Common myeloid progenitor, CD34-positive (primary cell): ENCODE measurements around the gene GPX5.
"Not testable (repeated sequence)": the region's sequence is repeated elsewhere in the genome, so short reads cannot be mapped to it uniquely, and the experiment has no call there.

ENCODE experiments used
- CTCF ChIA-PET: fragments of 350-600 bp; sonication (Branson Sonifier 250); formaldehyde crosslinking; loops from one replicate; lab custom pipeline; 2021; ENCODE audit warnings: antibody characterized with exemption; lab: Charles Lee
- POLR2A ChIA-PET: fragments of 350-600 bp; sonication (Branson Sonifier 250); formaldehyde crosslinking; loops from one replicate; lab custom pipeline; 2021; ENCODE audit warnings: antibody characterized with exemption; lab: Charles Lee
- DNase-seq, 3 donors: peaks; one replicate each; pipeline versions ENCODE4 v3.0.0 to v3.0.0-alpha.2; 2013
- H3K27ac ChIP-seq, 2 experiments: 1 replicate in 1 of 2; 2 replicates in 1 of 2; pipeline ENCODE4 v1.7.0; 2013; ENCODE audit warnings: inconsistent platforms in 2 of 2, low read length in 2 of 2, mild to moderate bottlenecking in 2 of 2, low read depth in 1 of 2, moderate library complexity in 1 of 2; ENCODE audit not compliant: severe bottlenecking in 2 of 2, insufficient read depth in 1 of 2, poor library complexity in 1 of 2
- H3K27me3 ChIP-seq, 5 experiments: replicated peaks in 2 of 5; 1 replicate in 3 of 5; 2 replicates in 2 of 5; pipeline versions ENCODE4 v1.6.1 to v1.7.0; 2013; ENCODE audit warnings: low read length in 4 of 5, mild to moderate bottlenecking in 2 of 5, moderate library complexity in 2 of 5, inconsistent platforms in 1 of 5; ENCODE audit not compliant: insufficient read depth in 5 of 5, control insufficient read depth in 4 of 5
- H3K36me3 ChIP-seq, 4 experiments: 1 replicate in 2 of 4; 2 replicates in 2 of 4; pipeline versions ENCODE4 v1.6.1 to v1.7.0; 2013; ENCODE audit warnings: low read length in 3 of 4, control low read depth in 1 of 4, mild to moderate bottlenecking in 1 of 4; ENCODE audit not compliant: control insufficient read depth in 4 of 4, insufficient read depth in 4 of 4
- H3K4me1 ChIP-seq, 4 experiments: 1 replicate in 3 of 4; 2 replicates in 1 of 4; pipeline versions ENCODE4 v1.6.1 to v1.7.1; 2013; ENCODE audit warnings: low read length in 3 of 4, mild to moderate bottlenecking in 3 of 4, control low read depth in 1 of 4, inconsistent platforms in 1 of 4, moderate library complexity in 1 of 4; ENCODE audit not compliant: control insufficient read depth in 4 of 4, insufficient read depth in 4 of 4; ENCODE audit errors: control extremely low read depth in 1 of 4
- H3K4me3 ChIP-seq, 7 experiments: 1 replicate in 4 of 7; 2 replicates in 3 of 7; pipeline versions ENCODE4 v1.5.1 to v1.7.0; 2013; ENCODE audit warnings: mild to moderate bottlenecking in 7 of 7, low read length in 6 of 7, moderate library complexity in 6 of 7, inconsistent platforms in 2 of 7, low read depth in 2 of 7, control low read depth in 1 of 7; ENCODE audit not compliant: insufficient read depth in 4 of 7, control insufficient read depth in 1 of 7; ENCODE audit errors: extremely low read depth in 1 of 7
- H3K9me3 ChIP-seq, 5 experiments: 1 replicate in 4 of 5; 2 replicates in 1 of 5; pipeline versions ENCODE4 v1.6.1 to v1.7.1; 2013; ENCODE audit warnings: low read length in 4 of 5, mild to moderate bottlenecking in 2 of 5, inconsistent platforms in 1 of 5, low read depth in 1 of 5, moderate library complexity in 1 of 5; ENCODE audit not compliant: control insufficient read depth in 4 of 5, insufficient read depth in 2 of 5; ENCODE audit errors: control extremely low read depth in 1 of 5
- WGBS: methylation state at CpG from one replicate; pipeline ENCODE4 v1.1.5; 2013; ENCODE audit not compliant: insufficient coverage; 5-methylcytosine and 5-hydroxymethylcytosine counted together

Gene GPX5

DNA sequence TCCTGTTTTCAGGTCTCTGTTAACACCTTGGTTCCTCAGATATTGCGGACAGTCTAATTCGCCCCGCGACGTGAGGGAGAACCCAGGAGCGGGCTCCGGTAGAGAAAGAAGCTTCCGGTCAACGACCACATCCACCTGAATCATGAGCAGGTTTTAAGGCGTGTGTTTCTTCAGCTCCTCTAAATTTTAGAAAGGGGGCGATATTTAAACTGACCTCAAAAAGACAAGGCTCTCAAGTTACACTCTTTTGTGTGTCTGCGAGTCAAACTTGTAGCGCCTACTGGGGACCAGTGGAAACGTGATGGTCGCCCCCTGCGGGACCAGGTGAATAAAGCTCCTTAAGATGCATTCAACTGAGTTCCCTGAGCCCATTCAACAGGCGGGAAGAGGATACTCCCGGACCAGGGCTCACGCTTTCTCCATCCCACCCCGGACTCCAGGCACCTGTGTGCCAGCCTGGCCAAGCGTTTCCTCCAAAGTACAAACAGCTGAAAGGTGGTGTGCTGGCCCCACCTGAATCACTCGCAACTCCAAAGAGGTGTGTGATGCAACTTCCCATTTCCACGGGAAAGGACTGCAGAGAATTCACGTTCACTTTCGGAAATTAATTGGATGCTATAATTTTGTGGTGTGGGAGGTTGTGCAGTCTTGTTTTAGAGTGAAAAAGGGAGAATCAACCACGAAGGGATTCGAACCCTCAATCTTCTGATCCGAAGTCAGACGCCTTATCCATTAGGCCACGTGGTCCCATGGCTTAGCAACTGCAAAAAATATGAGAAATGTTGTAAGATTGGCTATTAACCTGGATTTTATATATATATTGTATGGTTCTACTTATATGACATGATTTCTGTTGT lies 17.0 kb downstream of the GPX5 start:
- POLR2A ChIA-PET: no interaction called here
- Histone ChIP-seq H3K4me3 (peak overlapping the region in 6 of 7 experiments; percentile 38 to 87 (median 68)), H3K27me3 (peaks cover 5 to 42% (median 24%) of the 10 kb centered on the region in 5 experiments), H3K9me3 (peaks cover 0 to 16% (median 8%) of the 10 kb centered on the region in 5 experiments), H3K27ac (peak overlapping the region in 1 of 2 experiments; percentile 46), H3K4me1 (peaks cover 7 to 22% (median 19%) of the 10 kb centered on the region in 4 experiments), H3K36me3 (no peaks in the 10 kb centered on the region)
- WGBS: 1% methylated on average over 16 of the region's 30 CpGs
- CTCF ChIA-PET: interaction anchor here (1.4 to 2.5 kb wide), 2 partner anchors 9 to 10 kb away, joined by 3 to 9 read pairs; no protein-coding TSS in a partner anchor
- DNase-seq: peak; percentile 79 to 93 (median 89)

DNA sequence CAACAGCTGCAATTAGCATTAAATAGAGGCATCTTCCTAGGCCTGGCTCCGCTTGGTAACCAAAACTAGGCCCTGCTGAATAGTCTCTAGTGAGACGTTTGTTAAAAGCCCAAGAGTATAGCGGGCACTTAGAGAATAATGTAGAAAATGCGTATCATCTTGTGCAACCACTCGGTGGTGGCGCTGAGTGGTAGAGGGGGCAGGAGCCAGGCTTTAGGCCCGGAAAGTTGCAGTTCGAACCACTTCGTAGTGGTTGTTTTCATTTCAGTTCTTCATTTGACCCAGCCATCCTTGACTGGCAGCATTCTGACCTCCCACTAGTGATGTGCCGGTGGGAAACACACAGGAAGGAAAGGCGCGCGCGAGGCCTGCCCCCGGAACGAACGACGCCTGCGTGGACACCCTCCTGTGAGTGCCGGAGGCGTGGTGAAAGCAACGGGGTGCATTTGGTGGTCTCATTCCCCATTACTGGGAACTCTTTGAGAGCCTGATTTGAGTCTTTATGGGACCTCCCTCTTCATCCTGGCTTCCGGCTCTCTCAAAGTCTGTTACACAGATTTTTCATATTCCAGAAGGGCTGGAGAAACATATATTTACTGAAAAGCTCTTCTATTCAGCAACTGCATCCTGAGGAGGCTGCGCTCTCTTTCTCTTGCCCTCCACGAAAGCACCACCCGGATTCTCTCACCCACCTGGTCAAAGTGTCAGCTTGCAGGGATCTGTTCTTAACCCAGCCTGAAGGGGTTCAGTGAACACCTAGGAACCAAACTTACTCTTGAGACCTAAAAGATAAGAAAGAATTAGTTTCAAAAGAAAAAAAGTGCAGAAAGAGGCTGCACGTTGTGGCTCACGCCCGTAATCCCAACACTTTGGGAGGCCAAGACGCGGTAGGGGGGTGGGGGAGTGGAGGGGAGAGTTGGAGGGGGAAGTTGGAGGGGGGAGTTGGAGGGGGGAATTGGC lies 18.2 kb downstream of the GPX5 start:
- 3% methylated on average over 22 of the region's 31 CpGs for WGBS
- peaks cover 0 to 16% (median 5%) of the 10 kb centered on the region in 5 experiments for H3K9me3 ChIP-seq
- peak overlapping the region in 1 of 2 experiments; percentile 50 for H3K27ac ChIP-seq
- ChIA-PET CTCF (no interaction called here), POLR2A (no interaction called here)
- H3K27me3 ChIP-seq: peaks cover 2 to 30% (median 16%) of the 10 kb centered on the region in 5 experiments
- peak; percentile 61 to 78 (median 69) for DNase-seq
- H3K4me1 ChIP-seq: peaks cover 7 to 22% (median 18%) of the 10 kb centered on the region in 4 experiments
- H3K36me3 ChIP-seq: no peaks in the 10 kb centered on the region
- peak overlapping the region; percentile 1 to 87 (median 64) for H3K4me3 ChIP-seq

- CTCF ChIA-PET: no interaction called here
Measured at GRCh38 chr6:28545955-28546354, 20.3 kb downstream of the GPX5 start.

DNA sequence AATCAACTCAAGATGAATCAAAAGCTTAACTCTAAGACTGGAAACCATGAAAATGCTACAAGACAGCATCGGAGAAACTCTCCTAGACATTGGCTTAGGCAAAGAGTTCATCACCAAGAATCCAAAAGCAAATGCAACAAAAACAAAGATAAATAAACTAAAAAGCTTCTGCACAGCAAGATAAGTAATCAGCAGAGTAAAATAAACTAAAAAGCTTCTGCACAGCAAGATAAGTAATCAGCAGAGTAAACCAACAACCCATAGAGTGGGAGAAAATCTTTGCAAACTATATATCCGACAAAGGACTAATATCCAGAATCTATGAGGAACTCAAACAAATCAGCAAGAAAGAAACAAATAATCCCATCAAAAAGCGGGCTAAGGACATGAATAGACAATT lies 21.3 kb downstream of the GPX5 start:
- H3K4me3 ChIP-seq, POLR2A ChIA-PET, CTCF ChIA-PET, H3K36me3 ChIP-seq, DNase-seq, H3K27ac ChIP-seq, H3K9me3 ChIP-seq: not testable (repeated sequence)
- WGBS: 72% methylated on average over 2 of the region's 3 CpGs
- Histone ChIP-seq H3K4me1 (peaks cover 7 to 22% (median 18%) of the 10 kb centered on the region in 4 experiments), H3K27me3 (peaks cover 2 to 14% (median 6%) of the 10 kb centered on the region in 5 experiments)

More at GRCh38 chr6:28545955-28546354, 20.3 kb downstream of the GPX5 start:
- no peak overlapping the region for H3K4me3 ChIP-seq
- peaks cover 7 to 22% (median 18%) of the 10 kb centered on the region in 4 experiments for H3K4me1 ChIP-seq
- H3K36me3 ChIP-seq: no peaks in the 10 kb centered on the region
- H3K9me3 ChIP-seq: peaks cover 0 to 8% (median 4%) of the 10 kb centered on the region in 5 experiments
- H3K27ac ChIP-seq: no peak overlapping the region
- POLR2A ChIA-PET: interaction anchor here (0.7 kb wide), 1 partner anchor 23 kb away, joined by 3 read pairs; no protein-coding TSS in a partner anchor
- peaks cover 6 to 15% (median 9%) of the 10 kb centered on the region in 5 experiments for H3K27me3 ChIP-seq
- DNase-seq: no peak

DNA sequence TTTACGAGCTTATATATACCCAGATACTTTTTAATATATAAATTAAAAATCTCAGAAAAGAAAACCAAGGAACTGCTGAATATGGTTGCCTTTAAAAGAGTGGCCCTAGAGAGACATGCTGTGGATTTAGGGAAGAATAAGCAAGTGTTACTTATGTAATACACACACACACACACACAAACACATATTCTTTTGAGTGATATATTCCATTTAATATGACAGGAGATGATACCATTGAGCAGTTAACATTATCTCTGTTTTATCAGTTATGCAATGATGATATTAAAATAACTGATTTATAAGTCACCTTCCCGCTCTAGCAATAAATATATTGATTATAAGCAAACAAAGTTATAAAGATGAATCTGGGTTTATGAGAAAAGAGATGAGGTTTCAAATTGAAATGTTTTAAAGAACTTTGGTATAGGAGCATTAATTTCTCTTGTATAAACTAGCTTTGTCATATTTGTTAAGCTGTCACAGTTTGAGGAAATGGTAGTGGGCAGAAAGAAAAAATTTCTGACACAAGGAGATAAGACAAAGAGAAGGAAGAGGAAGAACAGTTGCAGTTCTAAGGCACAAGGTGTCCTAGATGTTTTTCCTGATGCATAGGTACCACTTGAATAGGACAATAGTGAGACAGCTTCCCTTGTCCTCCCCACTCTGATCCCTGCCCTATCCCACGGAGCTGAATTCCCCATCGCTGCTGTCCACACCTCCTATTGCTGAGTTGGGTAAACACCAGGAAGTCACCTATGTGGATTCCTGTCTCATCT lies 26.4 kb downstream of the GPX5 start:
- peak in 2 of 3 donors; percentile 23 to 51 for DNase-seq
- no peaks in the 10 kb centered on the region for H3K36me3 ChIP-seq
- no peak overlapping the region for H3K4me3 ChIP-seq
- H3K4me1 ChIP-seq: peaks cover 0 to 3% (median 0%) of the 10 kb centered on the region in 4 experiments
- WGBS: 80% methylated on average over 1 of the region's 4 CpGs
- H3K27ac ChIP-seq: no peak overlapping the region
- ChIA-PET POLR2A (no interaction called here), CTCF (interaction anchor here (1.5 to 2.4 kb wide), 2 partner anchors 10 to 21 kb away, joined by 4 to 9 read pairs; no protein-coding TSS in a partner anchor)
- H3K27me3 ChIP-seq: peaks cover 5 to 41% (median 12%) of the 10 kb centered on the region in 5 experiments
- no peaks in the 10 kb centered on the region for H3K9me3 ChIP-seq

DNA sequence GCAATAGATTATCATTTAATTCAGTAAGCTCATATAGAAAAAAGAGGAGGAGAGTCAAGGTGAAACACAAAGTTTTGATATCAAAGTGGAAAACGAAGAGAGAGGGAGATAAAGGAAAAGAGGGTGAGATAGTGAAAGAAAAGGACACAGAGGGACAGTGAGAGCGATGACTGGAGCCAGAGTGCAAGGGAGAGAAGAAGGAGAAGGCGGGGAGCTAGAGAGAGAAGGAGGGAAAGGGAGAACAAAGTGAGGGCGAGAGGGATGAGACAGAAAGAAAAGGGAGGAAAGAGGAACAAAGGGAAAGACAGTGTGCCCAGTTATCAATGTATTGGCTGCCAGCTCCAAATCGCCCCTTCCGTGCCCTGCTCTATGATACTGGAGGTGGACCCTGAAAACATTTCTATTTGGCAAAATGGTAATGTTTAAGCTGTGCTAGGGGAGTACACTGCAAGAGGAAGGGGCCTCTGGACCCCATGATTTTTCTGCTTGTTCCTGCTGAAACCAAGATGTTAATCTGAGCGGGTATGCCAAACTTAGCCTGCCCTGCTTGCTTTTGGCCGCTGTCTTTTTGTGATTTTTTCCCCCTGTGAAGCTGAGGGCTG lies 27.8 kb downstream of the GPX5 start:
- ChIA-PET POLR2A (interaction anchor here (0.6 kb wide), 1 partner anchor 9 kb away, joined by 3 read pairs; no protein-coding TSS in a partner anchor), CTCF (interaction anchor here (1.1 to 2.4 kb wide), 3 partner anchors 11 to 29 kb away, joined by 3 to 9 read pairs (median 4); no protein-coding TSS in a partner anchor)
- peak overlapping the region in 1 of 2 experiments; percentile 70 for H3K27ac ChIP-seq
- WGBS: 70% methylated on average over 8 of the region's 8 CpGs
- H3K27me3 ChIP-seq: peaks cover 5 to 48% (median 12%) of the 10 kb centered on the region in 5 experiments
- peak overlapping the region in 3 of 7 experiments; percentile 6 to 44 (median 16) for H3K4me3 ChIP-seq
- H3K36me3 ChIP-seq: no peaks in the 10 kb centered on the region
- peak in 1 of 3 donors; percentile 9 for DNase-seq
- H3K9me3 ChIP-seq: no peaks in the 10 kb centered on the region
- H3K4me1 ChIP-seq: peaks cover 0 to 3% (median 0%) of the 10 kb centered on the region in 4 experiments
